HepG2 (cell line): ENCODE measurements around the gene SRGAP3. TPM values are rescaled to one million over a fixed set of nuclear protein-coding genes. Genes with fewer than 3 reads are reported as not detected.

Experiments used
- ATAC-seq: fragments of 200-7000 bp; cut with Tn5 transposase; 3 replicates; pipeline ENCODE4 v1.9.1; 2020; ENCODE audit warnings: mild to moderate bottlenecking, moderate library complexity
- BruUV-seq: library from RNA; stranded (reverse); fragments of 400-500 nt; replicated peaks from 2 replicates; lab custom pipeline; 2021; lab: Mats Ljungman, UMichigan
- CTCF ChIA-PET: fragments of 300-600 bp; formaldehyde crosslinking; extraction: SDS; loops from one replicate; lab custom pipeline; 2021; ENCODE audit warnings: low total read pairs, inconsistent platforms, low intra/inter-chr PET ratio; lab: Yijun Ruan, JAX
- POLR2A ChIA-PET: fragments of 350-600 bp; sonication (Branson Sonifier 250); formaldehyde crosslinking; loops from one replicate; lab custom pipeline; 2020; ENCODE audit warnings: antibody characterized with exemption, inconsistent platforms; lab: Yijun Ruan, JAX
- DNase-seq: peaks from one replicate; pipeline ENCODE4 v3.0.0-alpha.2; 2015; ENCODE audit warnings: low spot score
- FAIRE-seq: peaks from 3 replicates; lab custom pipeline; 2011; peaks lifted over from hg19 to GRCh38; lab: Jason Lieb, UNC
- H2AFZ ChIP-seq: one replicate; pipeline ENCODE4 v1.6.1; 2011; ENCODE audit warnings: low read length, inconsistent platforms
- H3K27ac ChIP-seq: fragments of 300-600 bp; 3 replicates; pipeline ENCODE4 v1.8.0; 2011; ENCODE audit warnings: mixed run types, mild to moderate bottlenecking, mixed read lengths, low read length, inconsistent platforms; ENCODE audit not compliant: insufficient read depth; ENCODE audit errors: extremely low read length
- H3K27me3 ChIP-seq, 2 experiments: fragments of 200-600 bp in 1 of 2; 2 replicates in 1 of 2; 3 replicates in 1 of 2; pipeline versions ENCODE4 v1.6.0 to v1.8.0; 2011; ENCODE audit warnings: low read length in 2 of 2, mild to moderate bottlenecking in 2 of 2, moderate library complexity in 2 of 2, inconsistent platforms in 1 of 2; ENCODE audit not compliant: insufficient read depth in 2 of 2, control insufficient read depth in 1 of 2
- H3K36me3 ChIP-seq, 2 experiments: fragments of 200-600 bp in 1 of 2; replicated peaks in 1 of 2; 2 replicates in 1 of 2; 3 replicates in 1 of 2; pipeline versions ENCODE4 v1.5.1 to v1.8.0; 2011; ENCODE audit warnings: low read length in 2 of 2, inconsistent platforms in 1 of 2; ENCODE audit not compliant: insufficient read depth in 2 of 2, control insufficient read depth in 1 of 2
- H3K4me1 ChIP-seq: 2 replicates; pipeline ENCODE4 v1.5.1; 2012; ENCODE audit warnings: low read length, inconsistent platforms; ENCODE audit not compliant: insufficient read depth
- H3K4me2 ChIP-seq: 2 replicates; pipeline ENCODE4 v1.6.0; 2011; ENCODE audit warnings: low read depth, low read length, inconsistent platforms
- H3K4me3 ChIP-seq, 3 experiments: fragments of 200-600 bp in 1 of 3; sonication (generic), shearing (Covaris generic) in 1 of 3; replicated peaks in 1 of 3; 2 replicates each; pipeline ENCODE4 v1.5.1; 2011 to 2016; ENCODE audit warnings: low read length in 3 of 3, inconsistent platforms in 2 of 3, low read depth in 2 of 3, mild to moderate bottlenecking in 2 of 3, control low read depth in 1 of 3, mixed read lengths in 1 of 3; ENCODE audit not compliant: insufficient read depth in 1 of 3
- H3K79me2 ChIP-seq: one replicate; pipeline ENCODE4 v1.6.1; 2011; ENCODE audit warnings: low read length, inconsistent platforms; ENCODE audit not compliant: insufficient read depth
- H3K9ac ChIP-seq: 2 replicates; pipeline ENCODE4 v1.6.0; 2011; ENCODE audit warnings: mild to moderate bottlenecking, low read depth, low read length, inconsistent platforms; ENCODE audit not compliant: insufficient read depth
- H3K9me3 ChIP-seq: 2 replicates; pipeline ENCODE4 v1.5.1; 2012; ENCODE audit warnings: mild to moderate bottlenecking, low read length
- H4K20me1 ChIP-seq: 2 replicates; pipeline ENCODE4 v1.6.0; 2011; ENCODE audit warnings: inconsistent platforms, mild to moderate bottlenecking, low read length, moderate library complexity; ENCODE audit not compliant: insufficient read depth
- FOXK1 ChIP-seq: sonication (generic); formaldehyde crosslinking; IDR thresholded peaks from 2 replicates; pipeline ENCODE4 v1.4.0; 2020; ENCODE audit warnings: low read depth, missing genetic modification reagents, borderline replicate concordance
- GTF2F1 ChIP-seq: fragments of 150-350 bp; IDR thresholded peaks from 2 replicates; pipeline ENCODE4 v1.6.1; 2014; ENCODE audit warnings: low read length
- KDM6A ChIP-seq: IDR thresholded peaks from 2 replicates; pipeline ENCODE4 v1.6.1; 2016; ENCODE audit warnings: low read depth
- NR2F6 ChIP-seq, 2 experiments: IDR thresholded peaks; 2 replicates each; pipeline ENCODE4 v1.6.1; 2016; ENCODE audit warnings: antibody characterized with exemption in 1 of 2, mild to moderate bottlenecking in 1 of 2
- RBFOX2 ChIP-seq: fragments of 200-400 bp; formaldehyde crosslinking; IDR thresholded peaks from 2 replicates; pipeline ENCODE4 v1.6.1; 2017; ENCODE audit warnings: low read depth, mild to moderate bottlenecking, low read length
- ZBTB20 ChIP-seq: sonication (generic); formaldehyde crosslinking; IDR thresholded peaks from 2 replicates; pipeline ENCODE4 v1.8.1; 2023; ENCODE audit warnings: missing genetic modification reagents, low read depth, mild to moderate bottlenecking, borderline replicate concordance
- ZBTB4 ChIP-seq: sonication (generic); formaldehyde crosslinking; IDR thresholded peaks from 2 replicates; pipeline ENCODE4 v1.4.0; 2020; ENCODE audit warnings: missing genetic modification reagents, mild to moderate bottlenecking, borderline replicate concordance
- ZNF710 ChIP-seq: sonication (generic); formaldehyde crosslinking; IDR thresholded peaks from 2 replicates; pipeline ENCODE4 v1.5.0; 2020; ENCODE audit warnings: mild to moderate bottlenecking, missing genetic modification reagents, borderline replicate concordance
- ZNF746 ChIP-seq: sonication (generic); formaldehyde crosslinking; IDR thresholded peaks from 2 replicates; pipeline ENCODE4 v1.8.0; 2022; ENCODE audit warnings: mild to moderate bottlenecking, missing genetic modification reagents
- ZNF790 ChIP-seq: sonication (generic); formaldehyde crosslinking; IDR thresholded peaks from 2 replicates; pipeline ENCODE4 v1.8.0; 2022; ENCODE audit warnings: missing genetic modification reagents, mild to moderate bottlenecking, borderline replicate concordance
- ZNF800 ChIP-seq: sonication (generic); formaldehyde crosslinking; IDR thresholded peaks from 2 replicates; pipeline ENCODE4 v1.4.0; 2020; ENCODE audit warnings: missing genetic modification reagents
- ZNF841 ChIP-seq: sonication (generic); formaldehyde crosslinking; IDR thresholded peaks from 2 replicates; pipeline ENCODE4 v1.8.1; 2023; ENCODE audit warnings: missing genetic modification reagents, borderline replicate concordance
- WGBS: methylation state at CpG from one replicate; pipeline ENCODE4 v1.1.6; 2017; ENCODE audit warnings: low lambda C conversion rate; 5-methylcytosine and 5-hydroxymethylcytosine counted together
- in situ Hi-C: cut with HindIII; loops from 2 replicates; pipeline ENCODE4 v1.10.0; 2017; ENCODE audit warnings: low pct_unique_long_range_greater_than_20kb; ENCODE audit not compliant: extremely low pct_ligation_motif_present
- intact Hi-C: fragments of 100-400 bp; cut with micrococcal nuclease; formaldehyde crosslinking; loops from one replicate; pipeline ENCODE4 v1.10.0; 2022; ENCODE audit not compliant: unreplicated experiment
- polyA plus RNA-seq, 8 experiments: library from polyadenylated mRNA; depleted of rRNA in 3 of 8; stranded (reverse) in 7 of 8; unstranded in 1 of 8; fragments of >200 nt; fragmentation: Illumina TruSeq in 4 of 8; extraction: Trizol in 4 of 8; gene quantifications; 2 replicates each; pipeline versions ENCODE4 v1.2.1 to v1.2.3, GENCODE V29; 2011 to 2016; ENCODE audit warnings: low read depth in 4 of 8, missing spikeins in 1 of 8, mixed read lengths in 1 of 8; ENCODE audit not compliant: insufficient read depth in 1 of 8
- total RNA-seq, 5 experiments: library from RNA; depleted of rRNA; stranded (reverse); fragments of >200 nt; fragmentation: Illumina TruSeq; extraction: Trizol; gene quantifications; 2 replicates each; pipeline ENCODE4 v1.2.3, GENCODE V29; 2016; ENCODE audit warnings: low read depth in 1 of 5
- TF ChIP-seq, protein P1 (sequence below): sonication (generic); formaldehyde crosslinking; IDR thresholded peaks from 2 replicates; pipeline ENCODE4 v1.8.0; 2022; ENCODE audit warnings: low read depth, missing genetic modification reagents

The SRGAP3 gene
- total and polyA plus RNA-seq, 2 of the 13 experiments (the other 11 are each of a cell fraction or from before 2014, with no cell fraction given) = 1.2 to 1.4 TPM

DNA sequence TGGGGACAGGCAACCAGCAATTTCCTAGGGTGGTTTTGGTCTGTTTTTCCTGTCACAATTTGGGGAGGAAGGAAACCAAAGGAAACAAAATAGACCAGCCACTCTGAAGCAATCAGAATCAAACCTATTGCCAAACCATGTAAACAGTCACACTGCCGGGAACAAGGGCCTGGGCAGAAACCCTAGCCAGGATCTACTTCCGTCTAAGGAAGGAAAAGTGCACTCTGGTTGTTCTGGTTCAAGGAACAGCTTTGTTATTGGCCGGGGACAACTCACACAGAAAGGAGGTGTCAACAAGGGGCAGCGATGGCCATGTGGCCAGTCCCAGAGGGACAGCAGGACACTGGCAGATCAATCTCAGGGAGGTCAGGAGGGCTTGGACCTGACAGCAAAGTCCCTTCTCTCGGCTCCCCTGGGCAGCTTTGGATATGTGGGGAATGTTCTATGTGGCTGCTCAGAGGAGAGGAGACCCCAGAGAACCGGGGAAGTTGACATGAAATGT lies 268.6 kb downstream of the SRGAP3 start:
- no peaks in the 10 kb centered on the region for H3K79me2 ChIP-seq
- no peaks in the 10 kb centered on the region for H4K20me1 ChIP-seq
- ATAC-seq (peak; percentile 57), FAIRE-seq (no peak), DNase-seq (no peak)
- ChIA-PET POLR2A (interaction anchor here (1.2 to 1.4 kb wide), 2 partner anchors 9 to 416 kb away, joined by 4 read pairs; partner anchors contain the start of gene SETD5), CTCF (no interaction called here)
- H2AFZ ChIP-seq = peak overlapping the region; percentile 57
- in situ Hi-C loops = no loop called here
- peak overlapping the region; percentile 33; the same call in 1 of the 2 replicates for H3K9ac ChIP-seq
- H3K36me3 ChIP-seq = no peaks in the 10 kb centered on the region
- WGBS = 7% methylated on average over 3 of the region's 6 CpGs
- H3K9me3 ChIP-seq = peaks cover 13% of the 10 kb centered on the region
- peak overlapping the region in 1 of 3 experiments; percentile 36; a peak in 2 of 6 replicates for H3K4me3 ChIP-seq
- H3K4me2 ChIP-seq = peak overlapping the region; percentile 70
- H3K27ac ChIP-seq = peak overlapping the region; percentile 80
- peaks cover 47% of the 10 kb centered on the region for H3K4me1 ChIP-seq
- intact Hi-C loops = no loop called here
- BruUV-seq = no TSS peak
- H3K27me3 ChIP-seq = peaks cover 0 to 6% of the 10 kb centered on the region in 2 experiments; a peak in 1 of 5 replicates
- TF ChIP-seq ZBTB4 (no peak), NR2F6 (IDR thresholded peaks at IDR 0.05) (0 out of 2 replicates have a peak, but pooled peaks have one; percentile 32), NR2F6 (CRISPR knock-in tag; IDR thresholded peaks at IDR 0.05) (peak; percentile 5; the same call in 1 of the 2 replicates), FOXK1 (CRISPR knock-in tag) (peak; percentile 12; the same call in 1 of the 2 replicates), GTF2F1 (no peak), ZNF710 (CRISPR knock-in tag) (no peak), ZNF841 (CRISPR knock-in tag) (no peak), ZNF790 (CRISPR knock-in tag) (no peak), ZNF746 (CRISPR knock-in tag) (0 out of 2 replicates have a peak, but pooled peaks have one; percentile 5), RBFOX2 (no peak), ZBTB20 (CRISPR knock-in tag) (peak; percentile 45; the same call in 1 of the 2 replicates), KDM6A (no peak), ZNF800 (CRISPR knock-in tag) (no peak)
- TF ChIP-seq, protein P1, sequence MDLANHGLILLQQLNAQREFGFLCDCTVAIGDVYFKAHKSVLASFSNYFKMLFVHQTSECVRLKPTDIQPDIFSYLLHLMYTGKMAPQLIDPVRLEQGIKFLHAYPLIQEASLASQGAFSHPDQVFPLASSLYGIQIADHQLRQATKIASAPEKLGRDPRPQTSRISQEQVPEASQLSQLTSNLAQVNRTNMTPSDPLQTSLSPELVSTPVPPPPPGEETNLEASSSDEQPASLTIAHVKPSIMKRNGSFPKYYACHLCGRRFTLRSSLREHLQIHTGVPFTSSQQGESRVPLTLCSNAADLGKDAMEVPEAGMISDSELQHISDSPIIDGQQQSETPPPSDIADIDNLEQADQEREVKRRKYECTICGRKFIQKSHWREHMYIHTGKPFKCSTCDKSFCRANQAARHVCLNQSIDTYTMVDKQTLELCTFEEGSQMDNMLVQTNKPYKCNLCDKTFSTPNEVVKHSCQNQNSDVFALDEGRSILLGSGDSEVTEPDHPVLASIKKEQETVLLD (CRISPR knock-in tag) = no peak
